Measurements from ENCODE around the gene ASAP3. TPM values are rescaled to one million over a fixed set of nuclear protein-coding genes. Genes with fewer than 3 reads are reported as not detected.
"Not testable (repeated sequence)": the region's sequence is repeated elsewhere in the genome, so short reads cannot be mapped to it uniquely, and the experiment has no call there.

The ASAP3 gene
- total and polyA plus RNA-seq, 9 of the 15 experiments (the other 6 are each of a cell fraction or from before 2014, with no cell fraction given), result 1.7 to 31.2 (median 17.4) TPM

- DNase-seq (ENCODE audit: extremely low read depth in 1 of 4, low spot score in 3 of 4); BruUV-seq (replicated peaks); H3K9ac ChIP-seq (ENCODE audit: insufficient read depth in 1 of 2, low read depth in 2 of 2, low read length in 2 of 2); H3K79me2 ChIP-seq (ENCODE audit: control insufficient read depth, insufficient read depth, low read length); H3K27ac ChIP-seq (ENCODE audit: extremely low read depth, low read depth, low read length); ATAC-seq; H3K4me1 ChIP-seq (replicated peaks in 1 of 2; ENCODE audit: control insufficient read depth in 2 of 2, insufficient read depth in 2 of 2, low read length in 2 of 2); FAIRE-seq; H2AFZ ChIP-seq (ENCODE audit: low read depth, low read length); H3K9me1 ChIP-seq (ENCODE audit: control insufficient read depth, insufficient read depth, low read length); intact Hi-C loops (cut with micrococcal nuclease); H4K20me1 ChIP-seq (replicated peaks; ENCODE audit: control insufficient read depth, insufficient read depth, low read length); H3K27me3 ChIP-seq (ENCODE audit: control insufficient read depth in 2 of 2, insufficient read depth in 2 of 2, low read length in 2 of 2); CTCF ChIA-PET (ENCODE audit: low intra/inter-chr PET ratio); H3K36me3 ChIP-seq (ENCODE audit: control insufficient read depth, insufficient read depth, low read length); H3K4me2 ChIP-seq (ENCODE audit: insufficient read depth, low read length); H3K4me3 ChIP-seq; H3K9me3 ChIP-seq (replicated peaks; ENCODE audit: control insufficient read depth, insufficient read depth, low read depth, low read length): not testable (repeated sequence)
- POLR2A ChIA-PET, result interaction anchor here (0.5 to 3.3 kb wide), 7 partner anchors 10 to 197 kb away, joined by 3 to 23 read pairs (median 4); partner anchors contain the start of gene ASAP3
- in situ Hi-C loops (cut with MboI), result loop anchor here (5.0 kb wide), 1 partner anchor 37 kb away; the partner anchor contains the start of gene E2F2
- 21% methylated on average over 6 of the region's 6 CpGs for WGBS (ENCODE audit: insufficient coverage, low coverage, missing lambda C conversion rate)
These were observed 10.9 kb upstream of the ASAP3 start for GRCh38 chr1:23494836-23495235.

- H3K27me3 ChIP-seq (ENCODE audit: control insufficient read depth in 2 of 2, insufficient read depth in 2 of 2, low read length in 2 of 2); DNase-seq (ENCODE audit: extremely low read depth in 1 of 4, low spot score in 3 of 4); H3K4me1 ChIP-seq (replicated peaks in 1 of 2; ENCODE audit: control insufficient read depth in 2 of 2, insufficient read depth in 2 of 2, low read length in 2 of 2); H3K9ac ChIP-seq (ENCODE audit: insufficient read depth in 1 of 2, low read depth in 2 of 2, low read length in 2 of 2); H3K9me1 ChIP-seq (ENCODE audit: control insufficient read depth, insufficient read depth, low read length); H3K4me2 ChIP-seq (ENCODE audit: insufficient read depth, low read length); FAIRE-seq; H3K9me3 ChIP-seq (replicated peaks; ENCODE audit: control insufficient read depth, insufficient read depth, low read depth, low read length); BruUV-seq (replicated peaks); H3K4me3 ChIP-seq; H3K27ac ChIP-seq (ENCODE audit: extremely low read depth, low read depth, low read length); H4K20me1 ChIP-seq (replicated peaks; ENCODE audit: control insufficient read depth, insufficient read depth, low read length); H3K36me3 ChIP-seq (ENCODE audit: control insufficient read depth, insufficient read depth, low read length); H2AFZ ChIP-seq (ENCODE audit: low read depth, low read length); in situ Hi-C loops (cut with MboI); H3K79me2 ChIP-seq (ENCODE audit: control insufficient read depth, insufficient read depth, low read length); CTCF ChIA-PET (ENCODE audit: low intra/inter-chr PET ratio); ATAC-seq; intact Hi-C loops (cut with micrococcal nuclease): not testable (repeated sequence)
- WGBS (ENCODE audit: insufficient coverage, low coverage, missing lambda C conversion rate), result 17% methylated on average over 6 of the region's 6 CpGs
- POLR2A ChIA-PET, result interaction anchor here (1.5 kb wide), 1 partner anchor 39 kb away, joined by 4 read pairs; the partner anchor contains the start of gene E2F2
These were observed 8.8 kb upstream of the ASAP3 start for GRCh38 chr1:23492776-23493175.
